Measurements from ENCODE around the gene TAC3.
A peak's percentile ranks its signal among the peaks of the same experiment; 100 is the strongest.
"Not testable (repeated sequence)": the region's sequence is repeated elsewhere in the genome, so short reads cannot be mapped to it uniquely, and the experiment has no call there.

Gene TAC3

DNA sequence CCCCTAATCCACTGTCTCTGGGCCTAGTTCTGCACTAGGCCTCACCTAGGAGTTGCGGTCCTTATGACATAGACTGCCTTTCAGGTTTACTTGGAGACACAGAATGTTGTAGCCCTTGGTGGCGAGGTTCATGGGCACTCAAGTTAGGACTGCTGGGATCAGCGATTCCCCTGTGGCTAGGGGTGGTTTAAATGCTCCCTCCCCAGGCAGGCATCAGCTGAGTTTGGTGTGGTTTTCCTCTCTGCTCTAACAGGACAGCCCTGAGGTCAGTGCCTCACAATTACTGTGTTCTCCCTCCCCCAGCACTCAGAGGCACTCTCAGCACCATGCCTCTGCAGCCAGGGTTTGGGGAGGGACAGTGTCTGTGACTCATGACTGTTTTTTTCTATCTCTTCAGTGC is 36.7 kb downstream of the TAC3 start:
- Histone ChIP-seq H3K27ac (no peak overlapping the region), H3K4me3 (no peak overlapping the region)
- peak; percentile 43 for DNase-seq (ENCODE audit: low spot score)
- TF ChIP-seq, protein P1, sequence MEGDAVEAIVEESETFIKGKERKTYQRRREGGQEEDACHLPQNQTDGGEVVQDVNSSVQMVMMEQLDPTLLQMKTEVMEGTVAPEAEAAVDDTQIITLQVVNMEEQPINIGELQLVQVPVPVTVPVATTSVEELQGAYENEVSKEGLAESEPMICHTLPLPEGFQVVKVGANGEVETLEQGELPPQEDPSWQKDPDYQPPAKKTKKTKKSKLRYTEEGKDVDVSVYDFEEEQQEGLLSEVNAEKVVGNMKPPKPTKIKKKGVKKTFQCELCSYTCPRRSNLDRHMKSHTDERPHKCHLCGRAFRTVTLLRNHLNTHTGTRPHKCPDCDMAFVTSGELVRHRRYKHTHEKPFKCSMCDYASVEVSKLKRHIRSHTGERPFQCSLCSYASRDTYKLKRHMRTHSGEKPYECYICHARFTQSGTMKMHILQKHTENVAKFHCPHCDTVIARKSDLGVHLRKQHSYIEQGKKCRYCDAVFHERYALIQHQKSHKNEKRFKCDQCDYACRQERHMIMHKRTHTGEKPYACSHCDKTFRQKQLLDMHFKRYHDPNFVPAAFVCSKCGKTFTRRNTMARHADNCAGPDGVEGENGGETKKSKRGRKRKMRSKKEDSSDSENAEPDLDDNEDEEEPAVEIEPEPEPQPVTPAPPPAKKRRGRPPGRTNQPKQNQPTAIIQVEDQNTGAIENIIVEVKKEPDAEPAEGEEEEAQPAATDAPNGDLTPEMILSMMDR (IDR thresholded peaks at IDR 0.05), result no peak

DNA sequence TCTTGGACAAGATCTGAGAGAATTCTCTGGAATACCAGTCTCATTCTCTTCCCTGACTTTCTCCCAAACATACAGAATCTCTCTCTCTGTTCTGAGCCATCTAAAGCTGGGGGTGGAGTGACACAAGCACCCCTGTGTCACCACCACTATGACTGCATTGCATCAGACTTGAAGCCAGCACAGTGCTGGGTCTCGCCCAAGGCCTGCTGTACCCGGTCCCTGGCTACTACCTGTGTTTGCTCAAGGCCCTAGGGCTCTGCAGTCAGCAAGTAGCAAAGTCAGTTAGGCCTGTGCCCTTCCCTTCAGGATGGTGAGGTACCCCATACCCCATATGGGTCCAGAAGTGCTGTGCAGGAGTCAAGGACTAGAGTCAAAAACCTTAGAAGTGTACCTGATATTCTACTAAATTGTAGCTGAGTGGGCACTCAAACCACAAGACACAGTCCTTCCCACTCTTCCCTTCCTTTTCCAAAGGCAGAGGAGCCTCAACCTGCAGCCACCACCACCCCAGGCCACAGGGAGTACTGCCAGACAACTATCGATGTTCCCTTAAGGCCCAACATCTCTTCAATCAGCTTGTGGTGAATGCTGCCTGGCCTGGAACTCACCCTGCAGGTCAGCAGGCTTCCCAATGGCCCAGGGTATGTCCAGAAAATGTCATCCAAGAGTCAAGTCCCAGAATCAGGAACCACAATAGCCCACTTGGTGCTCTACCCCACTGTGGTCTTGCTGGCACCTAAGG is 37.8 kb downstream of the TAC3 start:
- TF ChIP-seq, protein P1 (IDR thresholded peaks at IDR 0.05), result no peak
- Histone ChIP-seq H3K4me3 (no peak overlapping the region), H3K27ac (no peak overlapping the region)
- peak; percentile 33 for DNase-seq (ENCODE audit: low spot score)

DNA sequence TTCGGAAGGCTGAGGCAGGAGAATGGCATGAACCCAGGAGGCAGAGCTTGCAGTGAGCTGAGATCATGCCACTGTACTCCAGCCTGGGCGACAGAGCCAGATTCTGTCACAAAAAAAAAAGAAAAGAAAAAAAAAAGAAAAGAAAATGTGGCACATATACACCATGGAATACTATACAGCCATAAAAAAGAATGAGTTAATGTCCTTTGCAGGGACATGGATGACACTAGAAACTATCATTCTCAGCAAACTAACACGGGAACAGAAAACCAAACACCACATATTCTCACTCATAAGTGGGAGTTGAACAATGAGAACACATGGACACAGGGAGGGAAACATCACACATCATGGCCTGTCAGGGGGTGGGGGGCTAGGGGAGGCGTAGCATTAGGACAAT is 39.0 kb downstream of the TAC3 start:
- not testable (repeated sequence) for H3K27ac ChIP-seq; H3K4me3 ChIP-seq; DNase-seq (ENCODE audit: low spot score)

DNA sequence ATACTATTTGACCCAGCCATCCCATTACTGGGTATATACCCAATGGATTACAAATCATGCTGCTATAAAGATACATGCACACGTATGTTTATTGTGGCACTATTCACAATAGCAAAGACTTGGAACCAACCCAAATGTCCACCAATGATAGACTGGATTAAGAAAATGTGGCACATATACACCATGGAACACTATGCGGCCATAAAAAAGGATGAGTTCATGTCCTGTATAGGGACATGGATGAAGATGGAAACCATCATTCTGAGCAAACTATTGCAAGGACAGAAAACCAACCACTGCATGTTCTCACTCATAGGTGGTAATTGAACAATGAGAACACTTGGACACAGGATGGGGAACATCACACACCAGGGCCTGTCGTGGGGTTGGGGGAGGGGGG is 42.1 kb downstream of the TAC3 start:
- not testable (repeated sequence) for DNase-seq (ENCODE audit: low spot score); H3K4me3 ChIP-seq; H3K27ac ChIP-seq

DNA sequence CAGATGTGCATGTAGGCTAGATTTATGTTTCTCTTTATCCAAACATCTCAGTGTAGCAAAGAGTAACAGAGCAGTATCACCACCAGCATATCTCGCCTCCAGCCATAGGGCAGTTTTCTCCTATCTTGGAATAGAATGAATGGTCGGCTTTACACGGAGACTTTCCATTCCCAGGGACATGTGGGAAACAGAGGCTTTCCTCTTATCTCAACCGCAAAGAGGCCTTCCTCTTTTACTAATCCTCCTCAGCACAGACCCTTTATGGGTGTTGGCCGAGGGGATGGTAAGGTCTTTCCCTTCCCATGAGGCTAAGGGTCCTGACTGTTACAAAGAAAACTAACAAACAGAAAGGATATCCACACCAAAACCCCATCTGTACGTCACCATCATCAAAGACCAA is 47.4 kb downstream of the TAC3 start:
- not testable (repeated sequence) for DNase-seq (ENCODE audit: low spot score); H3K4me3 ChIP-seq; H3K27ac ChIP-seq

DNA sequence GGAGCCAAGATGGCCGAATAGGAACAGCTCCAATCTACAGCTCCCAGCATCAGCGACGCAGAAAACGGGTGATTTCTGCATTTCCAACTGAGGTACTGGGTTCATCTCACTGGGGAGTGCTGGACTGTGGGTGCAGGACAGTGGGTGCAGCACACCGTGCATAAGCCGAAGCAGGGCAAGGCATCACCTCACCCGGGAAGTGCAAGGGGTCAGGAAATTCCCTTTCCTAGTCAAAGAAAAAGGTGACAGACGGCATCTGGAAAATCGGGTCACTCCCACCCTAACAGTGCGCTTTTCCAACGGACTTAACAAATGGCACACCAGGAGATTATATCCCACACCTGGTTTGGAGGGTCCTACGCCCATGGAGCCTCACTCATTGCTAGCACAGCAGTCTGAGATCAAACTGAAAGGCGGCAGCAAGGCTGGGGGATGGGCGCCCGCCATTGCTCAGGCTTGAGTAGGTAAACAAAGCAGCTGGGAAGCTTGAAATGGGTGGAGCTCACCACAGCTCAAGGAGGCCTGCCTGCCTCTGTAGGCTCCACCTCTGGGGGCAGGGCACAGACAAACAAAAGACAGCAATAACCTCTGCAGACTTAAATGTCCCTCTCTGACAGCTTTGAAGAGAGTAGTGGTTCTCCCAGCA is 50.2 kb downstream of the TAC3 start:
- H3K4me3 ChIP-seq; H3K27ac ChIP-seq; DNase-seq (ENCODE audit: low spot score): not testable (repeated sequence)

DNA sequence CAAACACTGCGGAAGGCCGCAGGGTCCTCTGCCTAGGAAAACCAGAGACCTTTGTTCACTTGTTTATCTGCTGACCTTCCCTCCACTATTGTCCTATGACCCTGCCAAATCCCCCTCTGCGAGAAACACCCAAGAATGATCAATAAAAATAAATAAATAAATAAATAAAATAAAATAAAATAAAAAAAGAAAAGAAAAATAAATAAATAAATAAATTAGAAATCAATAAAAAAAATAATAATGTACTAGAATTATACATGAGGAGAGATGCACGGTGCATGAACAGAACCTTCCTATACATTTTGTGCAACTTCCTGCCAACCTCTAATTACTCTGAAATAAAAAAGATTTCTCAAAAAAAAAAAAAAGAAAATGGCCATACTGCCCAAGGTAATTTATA is 51.2 kb downstream of the TAC3 start:
- not testable (repeated sequence) for H3K4me3 ChIP-seq; DNase-seq (ENCODE audit: low spot score); H3K27ac ChIP-seq

DNA sequence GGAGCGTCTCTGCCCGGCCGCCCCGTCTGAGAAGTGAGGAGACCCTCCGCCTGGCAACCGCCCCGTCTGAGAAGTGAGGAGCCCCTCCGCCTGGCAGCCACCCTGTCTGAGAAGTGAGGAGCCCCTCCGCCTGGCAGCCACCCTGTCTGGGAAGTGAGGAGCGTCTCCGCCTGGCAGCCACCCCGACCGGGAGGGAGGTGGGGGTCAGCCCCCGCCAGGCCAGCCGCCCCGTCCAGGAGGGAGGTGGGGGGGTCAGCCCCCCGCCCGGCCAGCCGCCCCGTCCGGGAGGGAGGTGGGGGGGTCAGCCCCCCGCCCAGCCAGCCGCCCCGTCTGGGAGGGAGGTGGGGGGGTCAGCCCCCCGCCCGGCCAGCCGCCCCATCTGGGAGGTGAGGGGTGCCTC is 52.8 kb downstream of the TAC3 start:
- not testable (repeated sequence) for H3K27ac ChIP-seq; DNase-seq (ENCODE audit: low spot score); H3K4me3 ChIP-seq

DNA sequence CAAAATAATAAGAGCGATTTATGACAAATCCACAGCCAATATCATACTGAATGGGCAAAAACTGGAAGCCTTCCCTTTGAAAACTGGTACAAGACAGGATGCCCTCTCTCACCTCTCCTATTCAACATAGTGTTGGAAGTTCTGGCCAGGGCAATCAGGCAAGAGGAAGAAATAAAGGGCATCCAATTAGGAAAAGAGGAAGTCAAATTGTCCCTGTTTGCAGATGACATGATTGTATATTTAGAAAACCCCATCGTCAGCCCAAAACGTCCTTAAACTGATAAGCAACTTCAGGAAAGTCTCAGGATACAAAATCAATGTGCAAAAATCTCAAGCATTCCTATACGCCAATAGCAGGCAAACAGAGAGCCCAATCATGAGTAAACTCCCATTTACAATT is 54.1 kb downstream of the TAC3 start:
- H3K4me3 ChIP-seq, H3K27ac ChIP-seq: not testable (repeated sequence)

More for the DNA sequence above, 54.1 kb downstream of the TAC3 start:
- not testable (repeated sequence) for DNase-seq (ENCODE audit: low spot score)
